BJ (cell line): ENCODE measurements around the gene ST7. TPM values are rescaled to one million over a fixed set of nuclear protein-coding genes. Genes with fewer than 3 reads are reported as not detected.

ENCODE experiments used
- CTCF ChIA-PET: fragments of 350-600 bp; formaldehyde crosslinking; extraction: SDS; loops from one replicate; lab custom pipeline; 2021; ENCODE audit warnings: antibody characterized with exemption, inconsistent platforms; lab: Yijun Ruan, JAX
- POLR2A ChIA-PET: fragments of 300-600 bp; sonication (Branson Sonifier 250); formaldehyde crosslinking; extraction: SDS; loops from one replicate; lab custom pipeline; 2021; ENCODE audit warnings: antibody characterized with exemption; lab: Charles Lee
- DNase-seq: peaks from one replicate; pipeline ENCODE4 v3.0.0-alpha.2; 2011; ENCODE audit warnings: low read depth
- H3K27me3 ChIP-seq: 2 replicates; pipeline ENCODE4 v1.6.0; 2011; ENCODE audit warnings: low read length; ENCODE audit not compliant: control insufficient read depth, insufficient read depth
- H3K36me3 ChIP-seq: 2 replicates; pipeline ENCODE4 v1.5.1; 2011; ENCODE audit warnings: low read length; ENCODE audit not compliant: control insufficient read depth, insufficient read depth
- H3K4me3 ChIP-seq: 2 replicates; pipeline ENCODE4 v1.5.1; 2011; ENCODE audit warnings: low read depth, mild to moderate bottlenecking, control low read depth, low read length
- polyA plus RNA-seq: library from polyadenylated mRNA; depleted of rRNA; stranded (reverse); fragments of >200 nt; gene quantifications from 2 replicates; pipeline ENCODE4 v1.2.3, GENCODE V29; 2011
- TF ChIP-seq, protein P1 (sequence below): IDR thresholded peaks from 2 replicates; pipeline ENCODE4 v1.5.1; 2011; ENCODE audit warnings: low read depth, mild to moderate bottlenecking, control low read depth, inconsistent platforms, low read length, moderate library complexity; ENCODE audit not compliant: insufficient read depth

Gene ST7
- polyA plus RNA-seq, 1 experiment = 16.0 TPM

DNA sequence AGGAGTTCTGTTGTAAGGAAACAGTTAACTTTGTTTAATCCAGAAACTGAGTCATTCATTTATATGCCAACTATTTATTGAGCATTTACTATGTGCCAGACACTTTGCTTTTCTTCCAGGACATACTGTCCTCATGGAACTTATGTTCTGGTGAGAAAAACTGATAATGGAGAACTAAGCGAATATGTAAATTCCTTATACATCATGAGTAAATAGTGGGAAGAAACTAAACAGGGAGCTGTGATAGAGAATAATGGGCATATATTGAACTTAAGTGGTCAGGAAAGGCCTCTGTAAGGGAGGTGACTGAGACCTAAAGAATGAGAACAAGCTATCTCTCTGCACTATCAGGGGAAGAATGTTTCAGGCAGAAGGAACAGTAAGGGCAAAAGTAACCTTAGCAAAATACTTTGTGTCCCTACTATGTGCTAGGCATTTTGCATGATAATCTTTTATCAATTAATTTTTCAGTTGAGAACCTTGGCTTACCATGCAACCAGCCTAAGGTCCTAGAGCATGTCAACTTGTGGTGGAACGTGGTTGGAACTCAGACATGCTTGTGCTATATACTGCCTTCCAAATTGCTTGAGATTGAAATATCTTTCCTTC is 45.4 kb downstream of the ST7 start:
- Histone ChIP-seq H3K27me3 (no peaks in the 10 kb centered on the region), H3K4me3 (no peak overlapping the region), H3K36me3 (no peaks in the 10 kb centered on the region)
- TF ChIP-seq, protein P1, sequence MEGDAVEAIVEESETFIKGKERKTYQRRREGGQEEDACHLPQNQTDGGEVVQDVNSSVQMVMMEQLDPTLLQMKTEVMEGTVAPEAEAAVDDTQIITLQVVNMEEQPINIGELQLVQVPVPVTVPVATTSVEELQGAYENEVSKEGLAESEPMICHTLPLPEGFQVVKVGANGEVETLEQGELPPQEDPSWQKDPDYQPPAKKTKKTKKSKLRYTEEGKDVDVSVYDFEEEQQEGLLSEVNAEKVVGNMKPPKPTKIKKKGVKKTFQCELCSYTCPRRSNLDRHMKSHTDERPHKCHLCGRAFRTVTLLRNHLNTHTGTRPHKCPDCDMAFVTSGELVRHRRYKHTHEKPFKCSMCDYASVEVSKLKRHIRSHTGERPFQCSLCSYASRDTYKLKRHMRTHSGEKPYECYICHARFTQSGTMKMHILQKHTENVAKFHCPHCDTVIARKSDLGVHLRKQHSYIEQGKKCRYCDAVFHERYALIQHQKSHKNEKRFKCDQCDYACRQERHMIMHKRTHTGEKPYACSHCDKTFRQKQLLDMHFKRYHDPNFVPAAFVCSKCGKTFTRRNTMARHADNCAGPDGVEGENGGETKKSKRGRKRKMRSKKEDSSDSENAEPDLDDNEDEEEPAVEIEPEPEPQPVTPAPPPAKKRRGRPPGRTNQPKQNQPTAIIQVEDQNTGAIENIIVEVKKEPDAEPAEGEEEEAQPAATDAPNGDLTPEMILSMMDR = no peak
- ChIA-PET POLR2A (no interaction called here), CTCF (interaction anchor here (1.3 to 6.4 kb wide), 3 partner anchors 9 to 119 kb away, joined by 4 to 33 read pairs (median 5); no protein-coding TSS in a partner anchor)
- no peak for DNase-seq

DNA sequence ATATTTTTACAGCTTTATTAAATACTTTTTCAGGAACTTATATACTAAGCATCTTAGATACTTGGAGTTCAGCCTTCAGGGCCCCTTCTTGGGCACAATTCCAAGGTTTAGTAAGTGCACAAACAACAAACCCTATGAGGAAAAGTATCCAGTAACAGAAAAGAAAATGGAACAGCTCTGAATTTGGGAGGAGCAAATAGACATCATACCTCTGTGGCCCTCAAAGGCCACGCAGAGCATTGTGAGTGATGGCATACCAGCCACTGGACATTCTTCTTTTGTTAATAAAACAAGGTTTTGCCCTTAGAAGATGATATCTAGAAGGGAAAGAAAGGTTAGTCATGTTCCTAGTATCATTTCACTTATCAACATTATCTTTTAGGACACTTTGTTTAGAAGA is 46.0 kb downstream of the ST7 start:
- TF ChIP-seq, protein P1 = no peak
- Histone ChIP-seq H3K36me3 (no peaks in the 10 kb centered on the region), H3K4me3 (no peak overlapping the region), H3K27me3 (no peaks in the 10 kb centered on the region)
- DNase-seq = no peak
- ChIA-PET POLR2A (no interaction called here), CTCF (interaction anchor here (1.3 to 6.4 kb wide), 3 partner anchors 10 to 118 kb away, joined by 4 to 33 read pairs (median 5); no protein-coding TSS in a partner anchor)

DNA sequence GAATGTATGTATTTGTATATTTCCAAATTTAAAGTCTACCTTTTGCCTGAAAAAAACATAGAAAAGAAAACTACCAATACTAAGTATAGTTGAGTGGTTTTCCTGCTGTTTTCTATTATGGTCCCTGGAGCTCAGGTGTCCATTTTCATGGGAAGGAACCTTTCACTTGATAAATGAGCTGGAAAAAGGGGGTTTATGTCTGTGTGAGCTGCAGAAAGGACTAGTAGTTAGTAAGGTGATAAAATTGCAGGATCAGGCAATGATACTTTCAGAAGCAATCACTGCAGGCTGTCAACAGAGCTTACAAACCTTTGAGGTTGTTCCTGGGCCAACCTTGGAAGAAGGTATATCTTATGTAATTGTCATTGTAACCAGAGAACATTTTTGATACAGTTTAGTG is 48.0 kb downstream of the ST7 start:
- H3K36me3 ChIP-seq = no peaks in the 10 kb centered on the region
- no peak overlapping the region for H3K4me3 ChIP-seq
- ChIA-PET POLR2A (no interaction called here), CTCF (interaction anchor here (0.5 to 6.4 kb wide), 4 partner anchors 12 to 796 kb away, joined by 3 to 33 read pairs (median 5); no protein-coding TSS in a partner anchor)
- TF ChIP-seq, protein P1 = no peak
- H3K27me3 ChIP-seq = no peaks in the 10 kb centered on the region
- no peak for DNase-seq

DNA sequence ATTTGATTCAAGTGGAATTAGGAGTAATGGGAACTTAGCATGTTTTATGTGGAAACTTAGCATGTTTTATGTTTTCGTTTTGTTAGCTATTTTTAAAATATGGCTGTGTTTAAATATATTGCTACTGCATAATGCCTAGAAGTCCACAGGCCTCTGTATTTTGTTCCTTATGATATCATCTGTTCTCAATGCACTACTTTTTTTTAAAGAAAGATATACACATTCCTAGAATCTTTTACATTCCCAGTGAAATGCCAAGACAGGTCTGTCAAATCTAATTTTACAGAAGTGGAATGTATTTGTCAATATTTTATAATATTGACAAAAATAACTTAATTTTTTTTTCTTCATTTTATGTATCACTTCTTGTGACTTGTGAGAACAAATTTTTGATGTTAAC is 51.6 kb downstream of the ST7 start:
- CTCF ChIA-PET = no interaction called here
- TF ChIP-seq, protein P1 = no peak
- POLR2A ChIA-PET = no interaction called here
- DNase-seq = no peak
- Histone ChIP-seq H3K36me3 (no peaks in the 10 kb centered on the region), H3K27me3 (no peaks in the 10 kb centered on the region), H3K4me3 (no peak overlapping the region)

DNA sequence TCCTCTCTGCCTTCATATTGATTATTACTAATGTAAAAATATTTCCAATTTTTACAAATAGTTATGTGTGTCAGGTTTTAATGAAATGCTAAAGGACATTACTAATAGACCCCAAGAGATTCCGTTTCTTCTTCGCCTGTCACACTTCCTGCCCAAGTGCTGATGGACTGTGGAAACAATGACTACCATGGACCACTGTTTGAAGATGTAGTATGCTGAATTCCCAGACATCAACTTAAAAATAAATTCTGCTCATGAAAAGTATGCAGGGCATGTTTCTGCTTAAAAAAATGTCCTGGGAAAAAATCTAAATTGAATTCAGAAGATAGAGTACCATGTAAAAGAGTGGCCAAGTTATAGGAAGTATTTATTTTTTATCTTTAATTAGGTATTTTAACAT is 52.1 kb downstream of the ST7 start:
- TF ChIP-seq, protein P1 = no peak
- ChIA-PET CTCF (no interaction called here), POLR2A (no interaction called here)
- Histone ChIP-seq H3K27me3 (no peaks in the 10 kb centered on the region), H3K36me3 (no peaks in the 10 kb centered on the region), H3K4me3 (no peak overlapping the region)
- no peak for DNase-seq
